D341Med (cell line): ENCODE measurements around the gene SHLD1.
A peak's percentile ranks its signal among the peaks of the same experiment; 100 is the strongest.
"Not testable (repeated sequence)": the region's sequence is repeated elsewhere in the genome, so short reads cannot be mapped to it uniquely, and the experiment has no call there.

Experiments
- DNase-seq: peaks from one replicate; pipeline ENCODE4 v3.0.0; 2012; ENCODE audit warnings: low spot score

The SHLD1 gene

GRCh38 chr20:5749952-5750779, at the start of gene SHLD1:
Gene SHLD1, plus strand, starts transcription at chr20:5750401. Its CDS starts 22,465 bp downstream, at chr20:5772866.
- DNase-seq, result peak; percentile 87

- DNase-seq, result not testable (repeated sequence)
These were observed 47.9 kb upstream of the SHLD1 start for GRCh38 chr20:5702339-5702738.

- no peak for DNase-seq
These were observed 46.5 kb upstream of the SHLD1 start for GRCh38 chr20:5703681-5704101.

- DNase-seq, result no peak
These were observed 44.4 kb upstream of the SHLD1 start for GRCh38 chr20:5705827-5706226.

GRCh38 chr20:5706797-5707196, 43.4 kb upstream of the SHLD1 start:
- DNase-seq, result no peak

- DNase-seq, result no peak
These were observed 39.6 kb upstream of the SHLD1 start for GRCh38 chr20:5710551-5710950.

GRCh38 chr20:5714261-5715041, 35.8 kb upstream of the SHLD1 start:
- no peak for DNase-seq

GRCh38 chr20:5715071-5715841, 34.9 kb upstream of the SHLD1 start:
- DNase-seq, result no peak

GRCh38 chr20:5716953-5717352, 33.2 kb upstream of the SHLD1 start:
- DNase-seq, result no peak

GRCh38 chr20:5718896-5719595, 31.2 kb upstream of the SHLD1 start:
- no peak for DNase-seq

- no peak for DNase-seq
These were observed 30.3 kb upstream of the SHLD1 start for GRCh38 chr20:5719861-5720403.

GRCh38 chr20:5720696-5721095, 29.5 kb upstream of the SHLD1 start:
- no peak for DNase-seq

- not testable (repeated sequence) for DNase-seq
These were observed 28.8 kb upstream of the SHLD1 start for GRCh38 chr20:5721356-5721755.

GRCh38 chr20:5722927-5723326, 27.3 kb upstream of the SHLD1 start:
- DNase-seq, result no peak

- DNase-seq, result not testable (repeated sequence)
These were observed 25.1 kb upstream of the SHLD1 start for GRCh38 chr20:5725183-5725463.

GRCh38 chr20:5727018-5727515, 23.1 kb upstream of the SHLD1 start:
- DNase-seq, result no peak

- DNase-seq, result no peak
These were observed 20.9 kb upstream of the SHLD1 start for GRCh38 chr20:5729348-5729747.

- no peak for DNase-seq
These were observed 20.1 kb upstream of the SHLD1 start for GRCh38 chr20:5730131-5730530.

- no peak for DNase-seq
These were observed 18.3 kb upstream of the SHLD1 start for GRCh38 chr20:5731753-5732366.

GRCh38 chr20:5734602-5735001, 15.6 kb upstream of the SHLD1 start:
- no peak for DNase-seq
